DMS53 (cell line): ENCODE results near the gene F10.

ENCODE experiments used
- DNase-seq: peaks from one replicate; lab custom pipeline; 2025; lab: John Stamatoyannopoulos, UW

The F10 gene

DNA sequence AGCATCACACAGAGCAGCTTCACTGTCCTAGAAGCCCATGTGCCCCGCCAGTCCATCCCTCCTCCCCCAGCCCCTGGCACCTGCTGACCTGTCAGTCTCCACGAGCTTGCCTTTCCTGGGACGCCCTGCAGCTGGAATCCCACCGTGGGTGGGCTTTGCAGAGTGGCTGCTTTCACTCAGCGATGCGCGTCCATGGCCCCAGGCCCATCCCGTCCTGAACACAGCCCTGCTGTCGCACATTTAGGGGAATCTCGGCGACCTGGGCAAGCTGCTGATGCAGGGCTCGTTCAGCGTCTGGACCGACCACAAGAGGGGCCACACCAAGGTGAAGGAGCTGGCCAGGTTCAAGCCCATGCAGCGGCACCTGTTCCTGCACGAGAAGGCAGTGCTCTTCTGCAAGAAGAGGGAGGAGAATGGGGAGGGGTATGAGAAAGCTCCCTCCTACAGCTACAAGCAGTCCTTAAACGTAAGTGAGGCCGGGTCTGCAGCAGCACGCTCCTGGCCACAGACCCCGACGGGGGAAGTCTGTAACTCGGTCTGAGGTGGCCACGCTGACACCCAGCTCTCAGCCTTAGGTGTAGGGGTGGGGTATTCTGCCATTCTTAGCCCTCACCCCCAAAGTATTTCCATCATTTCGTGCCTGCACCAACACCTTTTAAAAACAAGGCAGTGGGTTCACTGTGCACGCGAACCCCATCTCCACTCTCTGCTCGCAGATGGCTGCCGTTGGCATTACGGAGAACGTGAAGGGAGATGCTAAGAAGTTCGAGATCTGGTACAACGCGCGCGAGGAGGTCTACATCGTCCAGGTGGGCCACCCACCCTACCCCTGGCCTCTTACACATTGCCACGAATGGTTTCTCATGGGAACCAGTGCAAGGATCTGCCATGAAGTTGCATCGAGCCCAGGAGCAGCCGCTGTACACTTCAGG is 35.3 kb upstream of the F10 start:
- DNase-seq, result no peak

- no peak for DNase-seq
Measured at GRCh38 chr13:113087923-113088690, 34.5 kb upstream of the F10 start.

- no peak for DNase-seq
Measured at GRCh38 chr13:113088691-113089020, 33.9 kb upstream of the F10 start.

GRCh38 chr13:113089693-113090414 is 32.7 kb upstream of the F10 start:
- no peak for DNase-seq

- no peak for DNase-seq
Measured at GRCh38 chr13:113090415-113090770, 32.2 kb upstream of the F10 start.

GRCh38 chr13:113090806-113091205 is 31.8 kb upstream of the F10 start:
- no peak for DNase-seq

GRCh38 chr13:113091211-113091771 is 31.3 kb upstream of the F10 start:
- DNase-seq, result no peak

- DNase-seq, result no peak
Measured at GRCh38 chr13:113091891-113092775, 30.5 kb upstream of the F10 start.

GRCh38 chr13:113092776-113093579 is 29.6 kb upstream of the F10 start:
- no peak for DNase-seq

DNA sequence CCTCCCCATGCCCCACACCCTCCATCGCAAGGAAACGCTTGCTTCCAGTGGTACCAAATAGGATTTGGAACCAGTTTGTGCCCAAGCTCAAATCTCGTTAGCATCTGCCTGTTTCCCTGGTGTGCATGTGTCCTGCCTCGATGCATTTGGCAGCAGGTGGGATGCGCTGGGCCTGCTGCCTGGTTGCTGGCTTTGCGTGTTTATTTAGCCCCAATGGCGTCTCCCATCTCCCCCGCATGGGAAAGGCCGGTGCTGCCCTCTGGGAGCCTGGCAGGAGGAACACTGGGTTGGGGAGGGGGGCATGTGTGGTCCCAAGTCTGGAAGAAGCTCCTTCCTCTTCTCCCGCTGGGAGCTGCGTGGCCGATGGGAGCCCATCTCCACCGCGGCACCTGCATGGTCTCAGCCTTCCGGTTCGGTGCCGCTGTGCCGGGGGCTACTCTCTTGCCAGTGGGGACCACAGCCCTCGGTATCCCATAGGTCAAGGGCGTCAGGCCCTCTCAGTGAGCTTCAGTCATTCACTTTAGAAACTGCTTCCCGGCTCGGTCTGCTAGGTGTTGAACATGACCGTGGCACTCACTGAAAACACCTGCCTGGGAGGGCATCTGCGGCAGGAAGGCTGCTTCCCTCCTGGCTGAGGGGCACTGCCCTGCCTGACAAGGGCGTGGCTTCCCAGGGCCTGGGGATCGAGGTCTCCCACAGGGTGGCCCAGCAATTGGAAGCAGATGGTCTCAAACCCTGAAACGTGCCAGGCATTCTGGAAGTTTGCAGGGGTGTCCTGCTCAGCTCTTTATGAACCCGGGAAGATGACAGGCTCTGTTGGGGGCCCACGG is 28.8 kb upstream of the F10 start:
- no peak for DNase-seq

GRCh38 chr13:113094410-113094800 is 28.2 kb upstream of the F10 start:
- DNase-seq, result no peak

GRCh38 chr13:113095146-113096051 is 27.2 kb upstream of the F10 start:
- DNase-seq, result no peak

DNA sequence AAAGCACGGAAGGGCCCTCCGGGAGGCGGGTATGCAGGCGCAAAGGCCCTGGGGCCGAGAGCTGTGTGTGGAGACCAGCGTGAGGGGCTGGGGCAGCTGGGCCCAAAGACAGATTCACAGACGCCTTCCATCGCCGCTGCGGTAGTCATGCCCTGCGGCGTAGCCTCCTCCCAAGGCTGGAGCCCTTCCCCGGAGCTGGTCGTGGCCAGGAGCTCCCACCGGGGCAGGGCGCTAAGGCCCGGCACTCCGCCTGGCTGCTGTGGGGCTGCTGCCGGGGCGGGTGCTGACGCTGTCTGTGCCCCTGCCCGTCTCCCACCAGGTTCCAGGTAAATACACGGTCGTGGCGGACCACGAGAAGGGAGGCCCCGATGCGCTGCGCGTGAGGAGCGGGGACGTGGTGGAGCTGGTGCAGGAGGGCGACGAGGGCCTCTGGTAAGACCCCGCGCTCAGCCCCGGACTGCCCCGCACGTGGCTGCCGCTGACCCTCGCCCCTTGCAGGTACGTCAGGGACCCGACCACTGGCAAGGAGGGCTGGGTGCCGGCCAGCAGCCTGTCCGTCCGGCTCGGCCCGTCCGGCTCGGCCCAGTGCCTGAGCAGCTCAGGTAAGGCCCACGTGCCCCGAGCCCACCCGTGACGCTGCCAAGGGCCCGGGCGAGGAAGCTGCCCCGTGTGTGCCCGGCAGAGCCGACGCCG is 26.4 kb upstream of the F10 start:
- no peak for DNase-seq

- DNase-seq, result no peak
Measured at GRCh38 chr13:113096745-113097305, 25.8 kb upstream of the F10 start.

DNA sequence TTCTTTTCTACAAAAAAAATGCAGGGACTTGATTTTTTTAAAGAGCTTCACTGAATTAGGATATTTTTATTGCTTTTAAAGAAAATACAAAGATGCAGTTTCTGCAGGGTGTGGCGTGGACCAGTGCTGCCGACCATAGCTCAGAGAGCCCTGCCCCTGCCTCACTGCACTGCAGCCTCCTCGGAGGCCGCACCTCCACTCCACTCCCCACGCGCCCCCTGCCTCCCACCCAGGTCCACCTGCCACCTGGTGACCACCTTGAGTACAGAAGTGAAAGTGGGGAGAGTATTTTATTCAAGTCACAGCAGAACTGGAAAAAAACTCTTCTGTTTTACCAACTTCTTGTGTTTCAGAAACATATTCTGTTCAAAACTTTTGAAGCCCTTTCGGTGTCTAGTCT is 24.9 kb upstream of the F10 start:
- DNase-seq, result no peak

DNA sequence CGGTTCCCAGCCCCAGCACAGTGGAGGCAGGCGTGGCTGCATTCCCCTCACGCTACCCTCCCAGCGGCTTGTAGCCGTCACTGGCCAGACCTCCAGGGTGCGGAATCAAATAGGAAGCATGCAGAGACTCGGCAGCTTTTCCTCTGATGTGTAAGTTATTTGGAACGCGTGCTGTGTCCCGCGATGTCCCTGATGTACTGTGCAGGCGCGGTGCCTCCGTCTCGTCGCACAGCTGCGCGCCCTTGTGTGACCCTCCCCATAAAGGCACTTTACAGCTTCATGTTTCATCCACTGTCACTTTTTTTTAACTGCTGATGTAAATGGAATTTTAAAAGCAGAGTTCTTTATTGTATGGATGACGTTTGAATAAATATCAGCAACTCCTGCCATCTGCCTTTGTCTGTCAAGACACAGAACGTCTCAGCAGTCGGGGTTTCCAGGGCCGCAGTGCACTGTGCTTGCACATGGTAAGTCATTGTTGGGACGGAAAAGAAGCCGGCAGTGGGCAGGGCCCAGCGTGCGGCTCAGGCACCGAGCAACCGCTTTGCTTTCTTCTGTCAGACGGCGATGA is 24.4 kb upstream of the F10 start:
- DNase-seq, result no peak

- DNase-seq, result no peak
Measured at GRCh38 chr13:113099142-113099541, 23.5 kb upstream of the F10 start.
